Kidney epithelial cell (primary cell): ENCODE results near the gene SLC6A14. TPM values are rescaled to one million over a fixed set of nuclear protein-coding genes. Genes with fewer than 3 reads are reported as not detected.

ENCODE experiments used
- DNase-seq: peaks from one replicate; pipeline ENCODE4 v3.0.0-alpha.2; 2010; ENCODE audit warnings: low read depth
- H3K27me3 ChIP-seq: 2 replicates; pipeline ENCODE4 v1.6.0; 2011; ENCODE audit warnings: low read length; ENCODE audit not compliant: control insufficient read depth, insufficient read depth
- H3K36me3 ChIP-seq: 2 replicates; pipeline ENCODE4 v1.5.1; 2011; ENCODE audit warnings: low read length; ENCODE audit not compliant: control insufficient read depth, insufficient read depth
- H3K4me3 ChIP-seq: 2 replicates; pipeline ENCODE4 v1.5.1; 2011; ENCODE audit warnings: low read depth, mild to moderate bottlenecking, control low read depth, low read length
- CTCF ChIP-seq: IDR thresholded peaks from 2 replicates; pipeline ENCODE4 v1.5.1; 2011; ENCODE audit warnings: mild to moderate bottlenecking, moderate library complexity, low read length, control low read depth, inconsistent platforms; ENCODE audit not compliant: insufficient read depth, poor library complexity, severe bottlenecking
- total RNA-seq: library from RNA; depleted of rRNA; stranded (reverse); fragments of >200 nt; gene quantifications from 2 replicates; pipeline ENCODE4 v1.2.3, GENCODE V29; 2015

Gene SLC6A14
- total RNA-seq, 1 donor from 2014 or later: 0.13 TPM

GRCh38 chrX:116480059-116480458, 43.7 kb downstream of the SLC6A14 start:
- H3K4me3 ChIP-seq: no peak overlapping the region
- DNase-seq: no peak
- no peaks in the 10 kb centered on the region for H3K27me3 ChIP-seq
- TF ChIP-seq CTCF: no peak
- no peaks in the 10 kb centered on the region for H3K36me3 ChIP-seq

GRCh38 chrX:116490104-116490503, 53.7 kb downstream of the SLC6A14 start:
- no peaks in the 10 kb centered on the region for H3K36me3 ChIP-seq
- peak; percentile 11 for TF ChIP-seq CTCF
- DNase-seq: no peak
- no peaks in the 10 kb centered on the region for H3K27me3 ChIP-seq
- H3K4me3 ChIP-seq: no peak overlapping the region

GRCh38 chrX:116493271-116493670, 56.9 kb downstream of the SLC6A14 start:
- Histone ChIP-seq H3K36me3 (no peaks in the 10 kb centered on the region), H3K4me3 (no peak overlapping the region), H3K27me3 (no peaks in the 10 kb centered on the region)
- TF ChIP-seq CTCF: no peak
- DNase-seq: no peak

- no peak for TF ChIP-seq CTCF
- no peaks in the 10 kb centered on the region for H3K27me3 ChIP-seq
- H3K4me3 ChIP-seq: no peak overlapping the region
- H3K36me3 ChIP-seq: no peaks in the 10 kb centered on the region
- DNase-seq: peak; percentile 1
Observed at GRCh38 chrX:116499780-116500179, 63.4 kb downstream of the SLC6A14 start.

Other genes with a start within 250 kb of the SLC6A14 start
- gene CT83, start 26.4 kb downstream of the SLC6A14 start, total RNA-seq: not detected in 2 replicates